GM21717 (cell line): ENCODE measurements around the gene CDC34.

Experiments used
- ATAC-seq: cut with Tn5 transposase; IDR thresholded peaks from one replicate; pipeline ENCODE4 v1.9.1; 2021; ENCODE audit warnings: mild to moderate bottlenecking, moderate library complexity; ENCODE audit not compliant: unreplicated experiment

Gene CDC34

GRCh38 chr19:531753-532560 lies at the start of gene CDC34:
Gene CDC34, plus strand, starts transcription at chr19:531760. Its CDS starts 172 bp downstream, at chr19:531932.
- ATAC-seq: peak; percentile 22

- no peak for ATAC-seq
Measured at GRCh38 chr19:482186-483041, 49.1 kb upstream of the CDC34 start.

DNA sequence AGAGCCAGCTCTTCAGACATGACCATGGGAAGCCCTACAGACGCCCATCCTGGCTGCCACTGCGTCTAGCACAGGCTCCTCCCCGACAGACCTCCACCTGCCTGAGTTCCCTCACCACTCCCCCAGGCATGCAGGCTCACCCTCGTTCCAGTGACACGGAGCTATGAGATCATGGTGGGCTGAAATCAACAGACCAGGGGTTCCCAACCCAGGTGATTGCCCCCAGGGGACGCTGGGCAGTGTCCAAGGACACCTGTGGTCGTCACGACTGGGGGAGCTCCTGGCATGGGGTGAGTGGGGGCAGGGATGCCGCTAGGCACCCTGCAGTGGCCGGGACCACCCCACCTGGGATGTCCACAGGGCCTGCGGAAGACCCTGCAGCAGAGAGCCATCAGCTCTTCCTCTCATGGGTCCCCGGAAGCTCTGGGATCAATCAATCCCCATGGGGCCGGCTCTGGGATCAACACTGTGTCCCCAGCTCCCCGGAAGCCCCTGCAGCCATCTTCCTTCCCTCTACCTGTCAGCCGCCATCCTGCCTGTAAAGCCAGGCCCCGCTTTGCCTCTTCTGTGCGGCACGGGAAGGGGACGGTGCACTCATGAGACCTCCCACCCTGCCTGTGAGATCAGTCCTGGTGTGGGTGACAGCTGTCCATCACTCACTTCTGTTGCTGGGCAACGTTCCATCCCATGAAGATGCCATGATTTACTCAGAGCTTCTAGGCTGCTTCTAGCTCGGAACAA lies 48.1 kb upstream of the CDC34 start:
- no peak for ATAC-seq

DNA sequence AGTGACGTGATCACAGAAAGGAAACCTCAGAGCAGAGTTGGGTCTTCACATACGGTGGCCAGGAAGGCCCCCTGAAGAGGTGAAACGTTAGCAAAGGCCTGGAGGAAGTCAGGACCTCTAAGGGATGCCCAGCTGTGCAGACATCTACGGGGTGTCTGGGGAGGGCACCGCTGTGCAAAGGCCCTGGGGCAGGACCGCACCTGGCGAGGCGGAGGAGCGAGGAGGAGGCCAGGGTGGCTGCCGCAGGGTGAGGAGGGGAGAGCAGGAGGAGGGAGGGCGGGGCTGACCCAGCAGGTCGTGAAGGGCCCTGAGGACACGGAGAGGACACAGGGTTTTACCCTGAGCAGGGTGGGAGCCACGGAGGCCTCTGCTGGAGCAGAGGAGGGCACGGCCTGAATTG lies 47.1 kb upstream of the CDC34 start:
- ATAC-seq: no peak

GRCh38 chr19:485077-485476 lies 46.5 kb upstream of the CDC34 start:
- no peak for ATAC-seq

DNA sequence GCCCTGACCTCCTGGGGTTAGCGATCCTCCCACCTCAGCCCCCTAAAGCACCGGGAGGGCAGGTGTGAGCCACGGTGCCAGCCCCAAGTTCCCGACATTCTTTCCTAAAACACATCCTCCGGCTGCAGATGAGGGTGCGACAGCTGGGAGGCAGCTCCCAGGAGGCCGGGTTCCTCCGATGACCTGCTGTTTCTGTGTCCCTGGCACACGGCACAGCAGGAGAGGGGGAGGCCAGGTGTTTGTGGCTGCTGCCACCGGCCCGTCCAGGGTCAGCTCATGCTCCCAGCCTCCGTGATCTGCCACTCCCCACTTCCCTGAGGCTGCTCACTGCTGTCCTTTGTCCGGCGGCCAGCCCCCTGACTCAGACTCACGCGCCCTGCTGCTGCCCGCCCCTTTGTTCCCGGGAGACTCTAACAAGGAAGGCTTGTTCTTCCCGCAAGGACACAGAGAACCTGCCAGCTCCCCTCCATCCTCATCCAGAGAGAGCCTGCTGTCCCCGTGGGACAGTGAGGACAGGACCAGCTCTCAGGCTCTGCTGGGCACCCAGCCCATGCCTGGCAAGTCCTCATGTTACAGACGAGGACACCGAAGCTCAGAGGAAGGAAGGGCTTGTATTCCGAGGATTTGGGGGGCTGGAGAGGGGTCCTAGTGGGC lies 45.9 kb upstream of the CDC34 start:
- ATAC-seq: no peak

GRCh38 chr19:488505-489417 lies 42.8 kb upstream of the CDC34 start:
- peak; percentile 58 for ATAC-seq

DNA sequence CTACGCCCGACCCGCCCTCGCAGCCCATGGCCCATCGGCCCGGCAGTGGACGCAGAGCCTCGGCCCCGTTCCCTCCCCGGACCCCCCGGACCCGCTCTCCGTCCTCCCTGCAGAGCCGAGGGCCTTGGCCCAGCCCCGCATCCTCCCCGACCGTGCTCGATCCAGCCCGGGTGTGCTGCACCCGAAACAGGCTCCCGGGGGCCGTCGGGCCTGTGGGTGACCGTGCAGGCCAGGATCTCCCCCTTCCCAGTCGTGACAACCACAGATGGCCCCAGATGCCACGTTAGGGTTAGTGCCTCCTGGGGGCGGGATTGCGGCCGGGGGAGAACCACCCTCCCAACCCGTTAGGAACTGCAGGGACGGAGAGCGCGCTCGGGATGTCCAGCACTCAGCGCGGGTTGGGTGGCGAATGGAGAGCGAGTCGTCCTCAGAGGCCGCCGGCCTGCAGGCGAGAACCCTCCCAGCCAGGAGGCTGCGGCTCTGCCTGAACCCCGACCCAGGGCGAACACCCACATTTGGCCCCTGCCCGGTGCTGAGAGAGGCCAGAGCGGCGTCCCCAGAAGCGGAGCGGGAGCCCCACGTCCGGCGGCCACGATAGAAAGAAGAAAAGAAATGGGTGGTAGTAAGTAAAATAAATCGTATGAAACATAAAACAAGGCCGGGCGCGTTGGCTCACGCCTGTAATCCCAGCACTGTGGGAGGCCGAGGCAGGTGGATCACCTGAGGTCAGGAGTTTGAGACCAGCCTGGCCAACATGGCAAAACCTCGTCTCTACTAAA lies 42.0 kb upstream of the CDC34 start:
- ATAC-seq: peak; percentile 6

DNA sequence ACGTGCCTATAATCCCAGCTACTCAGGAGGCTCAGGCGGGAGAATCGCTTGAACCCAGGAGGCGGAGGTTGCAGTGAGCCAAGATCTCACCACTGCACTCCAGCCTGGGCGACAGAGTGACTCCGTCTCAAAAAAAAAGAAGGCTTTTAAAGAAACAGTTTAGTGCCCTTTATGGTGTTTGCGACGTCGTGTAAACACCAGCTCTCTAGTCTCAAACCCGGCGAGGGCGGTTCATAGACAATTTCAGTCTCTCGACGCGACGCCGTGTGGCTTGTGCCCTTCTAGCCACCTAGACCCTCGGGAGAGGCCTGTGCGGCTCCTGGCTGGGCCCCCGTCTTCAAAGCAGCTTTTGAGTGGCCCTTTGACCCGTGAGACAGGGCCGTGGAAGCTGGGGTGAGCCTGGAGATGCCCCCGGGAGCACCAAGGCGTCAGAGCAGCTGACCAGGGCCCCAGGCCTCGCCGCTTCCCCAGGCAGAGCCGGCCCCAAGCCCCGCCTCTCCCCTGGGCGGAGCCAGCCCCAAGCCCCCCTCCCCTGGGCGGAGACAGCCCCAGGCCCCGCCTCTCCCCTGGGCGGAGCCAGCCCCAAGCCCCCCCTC lies 40.3 kb upstream of the CDC34 start:
- ATAC-seq: no peak

DNA sequence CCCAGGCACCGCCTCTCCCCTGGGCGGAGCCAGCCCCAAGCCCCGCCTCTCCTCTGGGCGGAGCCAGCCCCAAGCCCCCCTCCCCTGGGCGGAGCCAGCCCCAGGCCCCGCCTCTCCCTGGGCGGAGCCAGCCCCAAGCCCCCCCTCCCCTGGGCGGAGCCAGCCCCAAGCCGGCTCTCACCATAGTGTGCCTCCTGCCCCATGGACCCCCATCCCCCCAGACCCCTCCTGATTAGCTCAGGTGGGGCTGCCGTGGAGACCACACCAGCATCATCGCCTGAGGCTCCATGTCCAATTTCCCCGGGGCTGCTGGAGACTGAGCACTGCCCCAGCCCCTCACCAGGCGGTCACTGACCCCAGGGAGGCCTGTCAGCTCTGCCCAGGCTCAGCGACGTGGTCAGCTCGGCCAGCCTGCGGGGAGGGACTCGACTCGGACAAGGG lies 39.4 kb upstream of the CDC34 start:
- no peak for ATAC-seq

GRCh38 chr19:493391-494170 lies 38.0 kb upstream of the CDC34 start:
- ATAC-seq: no peak

DNA sequence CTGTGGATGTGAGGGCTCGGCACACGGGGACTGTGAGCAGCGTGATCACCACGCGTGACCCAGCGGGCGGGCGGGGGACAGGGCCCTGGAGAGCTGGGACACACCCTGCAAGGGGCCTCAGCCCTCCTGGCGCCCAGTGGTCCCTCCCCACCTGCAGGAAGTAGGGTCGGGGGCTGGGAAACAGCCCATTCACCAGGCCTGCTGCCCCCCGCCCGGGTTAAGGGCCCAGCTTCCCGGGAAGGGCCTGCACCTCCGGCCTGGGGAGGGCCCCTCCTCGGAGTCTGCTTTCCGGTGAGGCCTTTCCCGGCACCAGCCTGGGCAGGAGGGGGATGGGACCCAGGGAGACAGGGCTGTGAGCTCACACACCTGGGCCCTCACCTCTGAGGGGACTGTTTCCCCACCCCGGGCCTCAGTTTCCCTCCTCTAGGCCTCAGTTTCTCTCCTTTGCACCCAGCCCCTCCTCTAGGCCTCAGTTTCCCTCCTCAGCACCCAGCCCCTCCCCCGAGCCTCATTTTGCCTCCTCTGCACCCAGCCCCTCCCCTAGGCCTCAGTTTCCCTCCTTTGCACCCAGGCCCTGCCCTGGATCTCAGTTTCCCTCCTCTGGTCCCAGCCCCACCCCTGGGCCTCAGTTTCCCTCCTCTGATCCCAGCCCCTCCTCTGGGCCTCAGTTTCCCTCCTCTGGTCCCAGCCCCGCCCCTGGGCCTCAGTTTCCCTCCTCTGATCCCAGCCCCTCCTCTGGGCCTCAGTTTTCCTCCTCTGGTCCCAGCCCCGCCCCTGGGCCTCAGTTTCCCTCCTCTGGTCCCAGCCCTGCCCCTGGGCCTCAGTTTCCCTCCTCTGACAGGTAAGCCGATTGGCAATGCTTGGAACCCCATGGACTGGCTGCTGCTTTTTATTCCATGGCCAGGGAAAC lies 37.1 kb upstream of the CDC34 start:
- no peak for ATAC-seq

GRCh38 chr19:495081-495401 lies 36.5 kb upstream of the CDC34 start:
- no peak for ATAC-seq

GRCh38 chr19:495402-496111 lies 36.0 kb upstream of the CDC34 start:
- no peak for ATAC-seq

DNA sequence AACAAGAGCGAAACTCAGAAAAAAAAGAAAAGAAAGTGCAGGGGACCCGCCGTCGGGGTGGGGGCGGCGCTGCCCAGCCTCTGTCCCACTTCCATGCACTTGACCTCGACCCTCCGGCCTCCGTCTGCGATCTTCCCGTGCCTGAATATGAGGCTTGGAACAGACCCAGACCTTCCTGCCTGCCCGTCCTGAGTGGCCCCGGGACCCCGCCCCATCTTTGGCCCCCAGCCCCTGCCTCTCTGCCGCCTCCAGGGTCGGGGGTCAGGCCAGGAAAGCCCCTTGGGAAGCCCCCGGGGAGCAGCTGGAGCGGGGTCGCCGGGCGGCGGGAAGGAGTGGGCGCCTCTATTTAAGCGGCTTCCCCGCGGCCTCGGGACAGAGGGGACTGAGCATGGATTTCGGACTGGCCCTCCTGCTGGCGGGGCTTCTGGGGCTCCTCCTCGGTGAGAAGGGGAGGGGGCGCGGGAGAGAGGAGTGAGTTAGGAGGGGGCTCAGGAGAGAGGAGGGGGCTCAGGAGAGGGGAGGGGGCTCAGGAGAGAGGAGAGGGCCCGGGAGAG lies 35.4 kb upstream of the CDC34 start, which contains the start of gene MADCAM1:
MADCAM1 (plus strand) TSS at position 375 of the 554 bp plus-strand sequence; CDS start at position 389, 14 bp downstream.
- no peak for ATAC-seq

DNA sequence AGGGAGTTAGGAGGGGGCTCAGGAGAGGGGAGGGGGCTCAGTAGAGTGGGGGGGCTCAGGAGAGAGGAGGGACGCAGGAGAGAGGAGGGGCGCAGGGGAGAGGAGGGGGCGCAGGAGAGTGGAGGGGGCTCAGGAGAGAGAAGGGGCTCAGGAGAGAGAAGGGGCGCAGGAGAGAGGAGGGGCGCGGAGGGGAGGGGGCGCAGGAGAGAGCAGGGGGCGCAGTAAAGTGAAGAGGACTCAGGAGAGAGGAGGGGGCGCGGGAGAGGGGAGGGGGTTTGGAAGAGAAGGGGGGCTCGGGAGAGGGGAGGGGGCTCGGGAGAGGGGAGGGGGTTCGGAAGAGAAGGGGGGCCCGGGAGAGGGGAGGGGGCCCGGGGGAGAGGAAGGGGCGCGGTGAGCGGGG lies 34.6 kb upstream of the CDC34 start:
- no peak for ATAC-seq
